ENCODE measurements around the gene SLC39A9.

DNA sequence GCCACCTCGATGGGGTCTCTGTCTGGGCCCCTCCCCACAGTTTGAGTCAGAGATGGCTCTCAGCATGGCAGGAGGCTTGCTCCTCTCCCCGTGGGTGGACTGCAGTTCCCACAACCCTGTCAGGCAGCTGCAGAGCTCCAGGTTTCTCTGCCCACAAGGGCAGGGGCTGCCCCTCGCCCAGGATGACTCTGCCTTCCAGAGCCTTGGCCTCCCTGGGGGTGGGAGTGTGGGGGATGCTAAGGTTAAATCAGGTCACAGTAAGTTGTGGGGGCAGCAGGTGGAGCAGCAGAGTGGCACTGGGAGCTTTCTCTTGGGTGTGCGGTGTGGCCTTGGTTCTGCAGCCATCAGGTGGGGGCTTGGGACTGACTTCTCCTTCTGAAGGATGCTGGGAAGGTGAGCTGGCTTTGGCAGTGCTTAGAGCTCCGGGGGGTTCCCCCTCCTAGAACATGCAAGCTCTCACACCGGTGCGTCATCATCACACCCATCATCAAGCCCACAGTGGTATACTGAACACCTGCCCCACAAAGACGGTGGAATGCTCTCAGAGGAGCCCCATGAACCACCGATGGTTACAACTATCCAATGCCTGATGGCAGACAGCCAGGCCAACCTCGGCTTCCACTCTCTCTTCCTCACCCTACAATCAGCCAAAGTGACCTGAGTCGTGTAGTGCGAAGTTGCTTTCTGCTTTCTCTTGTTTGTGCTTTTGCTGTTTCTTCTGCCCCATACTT lies 40.1 kb upstream of the SLC39A9 start:
- TF ChIP-seq, protein P1, sequence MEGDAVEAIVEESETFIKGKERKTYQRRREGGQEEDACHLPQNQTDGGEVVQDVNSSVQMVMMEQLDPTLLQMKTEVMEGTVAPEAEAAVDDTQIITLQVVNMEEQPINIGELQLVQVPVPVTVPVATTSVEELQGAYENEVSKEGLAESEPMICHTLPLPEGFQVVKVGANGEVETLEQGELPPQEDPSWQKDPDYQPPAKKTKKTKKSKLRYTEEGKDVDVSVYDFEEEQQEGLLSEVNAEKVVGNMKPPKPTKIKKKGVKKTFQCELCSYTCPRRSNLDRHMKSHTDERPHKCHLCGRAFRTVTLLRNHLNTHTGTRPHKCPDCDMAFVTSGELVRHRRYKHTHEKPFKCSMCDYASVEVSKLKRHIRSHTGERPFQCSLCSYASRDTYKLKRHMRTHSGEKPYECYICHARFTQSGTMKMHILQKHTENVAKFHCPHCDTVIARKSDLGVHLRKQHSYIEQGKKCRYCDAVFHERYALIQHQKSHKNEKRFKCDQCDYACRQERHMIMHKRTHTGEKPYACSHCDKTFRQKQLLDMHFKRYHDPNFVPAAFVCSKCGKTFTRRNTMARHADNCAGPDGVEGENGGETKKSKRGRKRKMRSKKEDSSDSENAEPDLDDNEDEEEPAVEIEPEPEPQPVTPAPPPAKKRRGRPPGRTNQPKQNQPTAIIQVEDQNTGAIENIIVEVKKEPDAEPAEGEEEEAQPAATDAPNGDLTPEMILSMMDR (IDR thresholded peaks at IDR 0.05 in 4 of 5, conservative IDR thresholded peaks at IDR 0.05 in 1 of 5): no peak
- TF ChIP-seq POLR2A (IDR thresholded peaks at IDR 0.05): no peak

Data from gastrocnemius medialis (tissue), 4 donors.